HEK293 (cell line): Measurements from ENCODE around the gene CAMTA2.

ENCODE experiments used
- CTCF ChIP-seq: fragments of 450-650 bp; formaldehyde crosslinking; IDR thresholded peaks from 2 replicates; pipeline ENCODE4 v1.5.1; 2016; ENCODE audit warnings: missing biosample characterization, missing genetic modification characterization
- ELK4 ChIP-seq: IDR thresholded peaks from 2 replicates; pipeline ENCODE4 v1.6.1; 2011; ENCODE audit warnings: mild to moderate bottlenecking, low read depth, low read length, borderline replicate concordance
- IKZF3 ChIP-seq: fragments of 450-650 bp; IDR thresholded peaks from 2 replicates; pipeline ENCODE4 v1.5.0; 2018; ENCODE audit warnings: missing biosample characterization, mild to moderate bottlenecking, missing genetic modification characterization, moderate library complexity
- KLF1 ChIP-seq: fragments of 450-650 bp; formaldehyde crosslinking; IDR thresholded peaks from 2 replicates; pipeline ENCODE4 v1.5.1; 2016; ENCODE audit warnings: missing biosample characterization, missing genetic modification characterization
- KLF17 ChIP-seq: fragments of 450-650 bp; formaldehyde crosslinking; IDR thresholded peaks from 2 replicates; pipeline ENCODE4 v1.5.1; 2016; ENCODE audit warnings: missing biosample characterization, missing genetic modification characterization
- PRDM6 ChIP-seq: fragments of 450-650 bp; formaldehyde crosslinking; IDR thresholded peaks from 2 replicates; pipeline ENCODE4 v1.5.1; 2017; ENCODE audit warnings: missing biosample characterization, missing genetic modification characterization
- SP3 ChIP-seq: fragments of 450-650 bp; formaldehyde crosslinking; IDR thresholded peaks from 2 replicates; pipeline ENCODE4 v1.5.1; 2016; ENCODE audit warnings: missing biosample characterization, missing genetic modification characterization
- SP7 ChIP-seq: fragments of 450-650 bp; formaldehyde crosslinking; IDR thresholded peaks from 2 replicates; pipeline ENCODE4 v1.5.1; 2016; ENCODE audit warnings: missing biosample characterization, missing genetic modification characterization
- TCF7L2 ChIP-seq: IDR thresholded peaks from 2 replicates; pipeline ENCODE4 v1.6.1; 2011; ENCODE audit warnings: low read depth, mild to moderate bottlenecking, inconsistent platforms, low read length, moderate library complexity, borderline replicate concordance
- ZBTB10 ChIP-seq: fragments of 450-650 bp; formaldehyde crosslinking; IDR thresholded peaks from 2 replicates; pipeline ENCODE4 v1.5.1; 2016; ENCODE audit warnings: missing biosample characterization, missing genetic modification characterization
- ZBTB21 ChIP-seq: fragments of 450-650 bp; formaldehyde crosslinking; IDR thresholded peaks from 2 replicates; pipeline ENCODE4 v1.5.1; 2017; ENCODE audit warnings: missing biosample characterization, missing genetic modification characterization
- ZBTB26 ChIP-seq: fragments of 450-650 bp; formaldehyde crosslinking; optimal IDR thresholded peaks from 2 replicates; pipeline ENCODE3; 2016; ENCODE audit warnings: missing biosample characterization, mild to moderate bottlenecking, missing genetic modification characterization
- ZNF112 ChIP-seq: fragments of 450-650 bp; formaldehyde crosslinking; IDR thresholded peaks from 2 replicates; pipeline ENCODE4 v1.5.0; 2017; ENCODE audit warnings: missing biosample characterization, missing genetic modification characterization
- ZNF19 ChIP-seq: fragments of 450-650 bp; formaldehyde crosslinking; IDR thresholded peaks from 2 replicates; pipeline ENCODE4; 2016; ENCODE audit warnings: missing biosample characterization, missing genetic modification characterization, low read depth
- ZNF2 ChIP-seq: fragments of 450-650 bp; formaldehyde crosslinking; IDR thresholded peaks from 2 replicates; pipeline ENCODE4 v1.5.1; 2016; ENCODE audit warnings: missing biosample characterization, missing genetic modification characterization
- ZNF214 ChIP-seq: fragments of 450-650 bp; formaldehyde crosslinking; IDR thresholded peaks from 2 replicates; pipeline ENCODE4 v1.5.1; 2017; ENCODE audit warnings: missing biosample characterization, mild to moderate bottlenecking, missing genetic modification characterization, borderline replicate concordance
- ZNF221 ChIP-seq: fragments of 450-650 bp; formaldehyde crosslinking; IDR thresholded peaks from 2 replicates; pipeline ENCODE4 v1.5.1; 2017; ENCODE audit warnings: missing biosample characterization, missing genetic modification characterization, borderline replicate concordance
- ZNF354C ChIP-seq: fragments of 450-650 bp; formaldehyde crosslinking; IDR thresholded peaks from 2 replicates; pipeline ENCODE4 v1.5.1; 2016; ENCODE audit warnings: missing biosample characterization, missing genetic modification characterization, low read depth, borderline replicate concordance
- ZNF473 ChIP-seq: fragments of 450-650 bp; formaldehyde crosslinking; IDR thresholded peaks from 2 replicates; pipeline ENCODE4 v1.5.1; 2017; ENCODE audit warnings: missing biosample characterization, missing genetic modification characterization
- ZNF510 ChIP-seq: fragments of 450-650 bp; formaldehyde crosslinking; IDR thresholded peaks from 2 replicates; pipeline ENCODE4 v1.5.1; 2018; ENCODE audit warnings: mild to moderate bottlenecking, missing genetic modification characterization, missing biosample characterization; ENCODE audit not compliant: insufficient replicate concordance
- ZNF571 ChIP-seq: fragments of 450-650 bp; formaldehyde crosslinking; IDR thresholded peaks from 2 replicates; pipeline ENCODE4 v1.5.0; 2017; ENCODE audit warnings: missing biosample characterization, missing genetic modification characterization
- ZNF610 ChIP-seq: fragments of 450-650 bp; formaldehyde crosslinking; IDR thresholded peaks from 2 replicates; pipeline ENCODE4 v1.5.1; 2016; ENCODE audit warnings: missing biosample characterization, missing genetic modification characterization, borderline replicate concordance
- ZNF621 ChIP-seq: fragments of 450-650 bp; formaldehyde crosslinking; IDR thresholded peaks from 2 replicates; pipeline ENCODE4 v1.5.1; 2017; ENCODE audit warnings: missing biosample characterization, missing genetic modification characterization
- ZNF624 ChIP-seq: fragments of 450-650 bp; formaldehyde crosslinking; IDR thresholded peaks from 2 replicates; pipeline ENCODE4 v1.5.1; 2017; ENCODE audit warnings: missing biosample characterization, missing genetic modification characterization
- ZNF664 ChIP-seq: fragments of 450-650 bp; formaldehyde crosslinking; IDR thresholded peaks from 2 replicates; pipeline ENCODE4 v1.5.1; 2016; ENCODE audit warnings: missing biosample characterization, missing genetic modification characterization
- ZNF692 ChIP-seq: fragments of 450-650 bp; formaldehyde crosslinking; IDR thresholded peaks from 2 replicates; pipeline ENCODE4 v1.5.1; 2016; ENCODE audit warnings: missing biosample characterization, missing genetic modification characterization
- ZNF701 ChIP-seq: fragments of 450-650 bp; formaldehyde crosslinking; IDR thresholded peaks from 2 replicates; pipeline ENCODE4 v1.5.1; 2016; ENCODE audit warnings: missing biosample characterization, missing genetic modification characterization
- ZNF785 ChIP-seq: fragments of 450-650 bp; formaldehyde crosslinking; IDR thresholded peaks from 2 replicates; pipeline ENCODE4 v1.5.1; 2016; ENCODE audit warnings: missing biosample characterization, missing genetic modification characterization

The CAMTA2 gene

GRCh38 chr17:4948166-4948930 lies 39.1 kb downstream of the CAMTA2 start, which contains the start of gene PFN1 (continued):
- no peak for TF ChIP-seq ZNF19 (tag by site-specific recombination)
- no peak for TF ChIP-seq PRDM6 (tag by site-specific recombination)
- 0 out of 2 replicates have a peak, but pooled peaks have one; percentile 11 for TF ChIP-seq ZNF2 (tag by site-specific recombination)
- TF ChIP-seq ZBTB21 (tag by site-specific recombination) = no peak
- TF ChIP-seq ZNF664 (tag by site-specific recombination) = no peak
- no peak for TF ChIP-seq ZNF785 (tag by site-specific recombination)
- TF ChIP-seq ZNF624 = no peak
- no peak for TF ChIP-seq ELK4
- no peak for TF ChIP-seq ZNF510 (tag by site-specific recombination)
- no peak for TF ChIP-seq ZNF354C (tag by site-specific recombination)
- TF ChIP-seq ZNF701 (tag by site-specific recombination) = no peak
- TF ChIP-seq KLF1 (tag by site-specific recombination) = no peak; the same call in none of the 2 replicates
- TF ChIP-seq ZNF692 (tag by site-specific recombination) = 0 out of 2 replicates have a peak, but pooled peaks have one; percentile 18
- TF ChIP-seq ZNF112 = no peak
- TF ChIP-seq ZBTB26 = peak; percentile 95
- TF ChIP-seq ZNF221 = no peak
- no peak for TF ChIP-seq ZNF214 (tag by site-specific recombination)
- no peak for TF ChIP-seq TCF7L2
- no peak for TF ChIP-seq ZNF571
- TF ChIP-seq IKZF3 (tag by site-specific recombination) = no peak; the same call in none of the 2 replicates
- TF ChIP-seq ZNF473 (tag by site-specific recombination) = no peak
- TF ChIP-seq KLF17 = no peak; the same call in none of the 2 replicates
- TF ChIP-seq ZNF621 (tag by site-specific recombination) = no peak
- TF ChIP-seq SP3 (tag by site-specific recombination) = peak; percentile 92
- TF ChIP-seq SP7 = peak; percentile 34; the same call in 1 of the 2 replicates
- peak; percentile 75 for TF ChIP-seq ZBTB10
- 0 out of 2 replicates have a peak, but pooled peaks have one; percentile 16 for TF ChIP-seq ZNF610 (tag by site-specific recombination)
- TF ChIP-seq CTCF = 0 out of 2 replicates have a peak, but pooled peaks have one; percentile 22
